H4 (cell line): Measurements from ENCODE around the gene GNRH2. TPM values are rescaled to one million over a fixed set of nuclear protein-coding genes. Genes with fewer than 3 reads are reported as not detected.
"Not testable (repeated sequence)": the region's sequence is repeated elsewhere in the genome, so short reads cannot be mapped to it uniquely, and the experiment has no call there.

Experiments
- DNase-seq: peaks from one replicate; pipeline ENCODE4 v3.0.0-alpha.2; 2015; ENCODE audit warnings: low spot score
- total RNA-seq: library from RNA; depleted of rRNA; stranded (reverse); fragments of >200 nt; shearing (Covaris generic); gene quantifications from 2 replicates; pipeline ENCODE4 v1.2.3, GENCODE V29; 2014

GNRH2 gene
- total RNA-seq, 1 experiment from 2014 or later: not detected

DNA sequence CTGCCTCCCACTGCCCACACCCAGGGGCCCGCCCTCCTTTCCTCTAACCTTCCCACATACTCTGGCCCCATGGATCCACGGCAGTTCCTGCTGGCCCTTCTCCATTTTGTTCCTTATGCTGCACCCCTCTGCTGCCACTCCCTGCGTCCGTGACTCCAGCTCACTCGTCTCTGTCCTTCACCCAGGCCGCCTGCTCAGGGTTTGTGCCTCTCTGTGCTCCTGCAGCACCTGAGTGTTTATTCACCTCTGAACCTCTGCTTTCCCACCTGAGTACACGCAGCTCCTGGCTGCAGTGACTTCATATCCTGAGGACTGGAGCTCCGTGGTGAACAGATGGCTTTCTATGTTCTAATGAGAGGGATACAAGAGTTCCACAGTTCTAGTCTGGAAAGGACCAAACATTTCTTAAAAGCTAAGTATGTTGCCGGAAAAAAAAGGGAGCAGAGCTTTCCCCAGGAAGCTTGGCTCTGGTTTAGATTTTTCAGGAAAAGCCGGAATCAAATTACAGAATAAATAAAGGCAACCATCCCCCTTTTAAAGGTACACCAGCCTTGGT lies 1.5 kb upstream of the GNRH2 start:
- no peak for DNase-seq

DNA sequence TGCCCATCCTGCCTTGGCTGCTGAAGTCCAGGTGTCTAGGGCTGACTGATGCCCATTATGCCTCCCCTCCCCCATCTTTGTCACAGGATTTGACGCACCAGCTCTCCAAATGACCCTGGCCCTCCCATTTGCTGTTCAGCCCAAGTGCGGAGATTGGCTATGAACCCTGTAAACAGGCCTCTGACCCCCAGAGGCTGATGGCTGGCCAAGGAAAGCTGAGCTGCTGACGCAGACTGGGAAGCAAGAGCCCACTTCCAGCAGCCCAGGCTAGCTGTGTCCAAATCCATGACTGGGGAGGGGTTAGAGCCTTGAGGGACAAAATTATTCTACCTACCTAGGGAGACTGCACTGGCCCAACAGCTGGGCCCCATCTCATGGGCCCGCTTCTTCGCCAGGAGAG lies 797 bp upstream of the GNRH2 start:
- DNase-seq: no peak

GRCh38 chr20:3044336-3044965 lies 1.0 kb downstream of the GNRH2 start:
- no peak for DNase-seq

- DNase-seq: peak; percentile 68
Measured at GRCh38 chr20:3045042-3045815, 1.8 kb downstream of the GNRH2 start.

DNA sequence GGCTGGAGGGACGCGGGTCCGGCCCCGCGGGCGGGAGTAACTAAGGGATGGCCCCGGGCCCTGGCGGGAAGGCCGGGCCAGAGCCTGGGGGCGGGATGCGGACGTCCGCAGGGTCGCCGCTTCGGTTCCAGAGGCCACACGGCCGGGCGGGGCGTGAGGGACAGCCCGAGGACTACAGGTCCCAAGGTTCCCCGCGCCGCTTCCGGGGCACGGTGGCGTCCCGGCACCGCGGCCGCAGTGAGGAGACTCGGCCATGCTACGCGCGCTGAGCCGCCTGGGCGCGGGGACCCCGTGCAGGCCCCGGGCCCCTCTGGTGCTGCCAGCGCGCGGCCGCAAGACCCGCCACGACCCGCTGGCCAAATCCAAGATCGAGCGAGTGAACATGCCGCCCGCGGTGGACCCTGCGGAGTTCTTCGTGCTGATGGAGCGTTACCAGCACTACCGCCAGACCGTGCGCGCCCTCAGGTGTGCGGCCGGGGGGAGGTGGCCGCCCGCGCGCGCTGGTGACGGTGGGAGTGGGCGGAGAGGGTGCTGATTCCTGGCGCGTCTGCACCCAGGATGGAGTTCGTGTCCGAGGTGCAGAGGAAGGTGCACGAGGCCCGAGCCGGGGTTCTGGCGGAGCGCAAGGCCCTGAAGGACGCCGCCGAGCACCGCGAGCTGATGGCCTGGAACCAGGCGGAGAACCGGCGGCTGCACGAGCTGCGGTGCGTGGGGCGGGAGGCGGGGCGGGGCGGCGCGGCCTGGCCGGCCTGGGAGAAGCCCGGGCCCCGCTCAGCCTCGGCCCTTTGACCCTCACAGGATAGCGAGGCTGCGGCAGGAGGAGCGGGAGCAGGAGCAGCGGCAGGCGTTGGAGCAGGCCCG lies 2.6 kb downstream of the GNRH2 start, which contains the start of gene MRPS26:
Gene MRPS26 (plus strand): TSS at position 237 of the 861 bp plus-strand sequence. CDS start 17 bp downstream, at position 254.
- peak; percentile 80 for DNase-seq

DNA sequence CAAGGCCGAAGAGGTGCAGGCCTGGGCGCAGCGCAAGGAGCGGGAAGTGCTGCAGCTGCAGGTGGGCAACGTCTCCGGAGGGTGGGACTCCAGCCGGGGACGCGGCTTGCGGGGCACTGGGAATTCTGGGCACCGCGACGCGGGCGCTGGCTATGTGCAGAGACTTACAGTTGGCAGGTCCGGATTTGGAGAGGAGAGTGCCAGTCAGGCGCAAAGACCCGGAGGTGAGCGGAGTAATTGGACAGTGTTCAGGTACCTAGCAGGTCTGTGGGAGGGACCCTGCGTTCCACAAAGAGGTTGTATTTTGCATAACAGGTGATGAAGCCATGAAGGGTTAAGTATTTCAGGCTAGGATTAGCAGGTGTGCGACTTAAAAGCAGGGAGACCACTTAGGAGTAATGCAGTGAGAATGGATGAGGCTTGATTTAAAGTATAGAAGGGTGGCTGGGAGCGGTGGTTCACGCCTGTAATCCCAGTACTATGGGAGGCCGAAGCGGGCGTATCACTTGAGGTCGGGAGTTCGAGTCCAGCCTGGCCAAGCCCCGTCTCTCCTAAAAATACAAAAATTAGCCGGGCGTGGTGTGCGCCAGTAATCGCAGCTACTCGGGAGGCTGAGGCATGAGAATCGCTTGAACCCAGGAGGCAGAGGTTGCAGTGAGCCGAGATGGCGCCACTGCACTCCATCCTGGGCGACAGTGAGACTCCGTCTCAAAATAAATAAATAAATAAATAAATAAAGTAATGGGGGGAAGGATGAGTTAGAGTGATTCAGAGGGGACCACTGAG lies 3.4 kb downstream of the GNRH2 start:
- DNase-seq: no peak

DNA sequence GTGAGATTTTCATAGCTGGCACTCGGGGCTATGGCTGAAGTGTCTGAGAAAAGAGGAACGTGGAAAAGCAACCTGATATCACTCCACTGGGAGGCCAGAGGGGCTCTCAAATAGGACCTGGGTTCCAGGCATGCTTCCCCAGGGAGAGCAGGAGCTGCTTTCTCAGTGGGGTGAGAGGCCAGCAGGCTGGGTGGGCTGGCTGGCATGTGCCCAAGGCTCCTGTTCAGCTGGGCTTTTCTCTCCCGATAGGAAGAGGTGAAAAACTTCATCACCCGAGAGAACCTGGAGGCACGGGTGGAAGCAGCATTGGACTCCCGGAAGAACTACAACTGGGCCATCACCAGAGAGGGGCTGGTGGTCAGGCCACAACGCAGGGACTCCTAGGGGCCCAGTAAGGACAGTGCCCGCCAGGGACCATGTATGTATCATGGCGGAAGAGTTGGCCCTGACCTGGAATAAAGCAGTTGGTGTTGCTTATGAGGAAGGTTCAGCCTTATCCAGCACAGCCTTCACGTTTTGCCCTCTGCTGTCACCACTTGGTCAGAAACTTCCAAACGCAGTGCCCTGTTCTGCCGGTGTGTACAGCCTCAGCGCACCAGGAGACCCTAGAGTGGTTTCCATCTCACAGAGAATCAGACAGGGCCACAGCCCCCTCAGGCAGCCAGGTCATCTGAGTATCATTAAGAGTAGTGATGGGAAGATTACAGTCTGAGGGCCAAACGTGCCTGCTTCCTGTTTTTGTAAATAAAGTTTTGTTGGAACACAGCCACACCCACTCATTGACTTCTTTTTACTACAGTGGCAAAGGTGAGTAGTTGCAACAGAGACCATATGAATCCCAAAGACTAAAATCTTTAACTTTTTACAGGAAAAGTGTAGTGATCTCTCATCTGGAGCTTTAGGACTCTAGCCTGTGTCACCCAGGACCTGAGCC lies 4.3 kb downstream of the GNRH2 start:
- no peak for DNase-seq

- DNase-seq: no peak
Measured at GRCh38 chr20:3051385-3052019, 8.1 kb downstream of the GNRH2 start.

GRCh38 chr20:3059489-3059888 lies 16.1 kb downstream of the GNRH2 start:
- no peak for DNase-seq

- DNase-seq: not testable (repeated sequence)
Measured at GRCh38 chr20:3064119-3064518, 20.7 kb downstream of the GNRH2 start.

DNA sequence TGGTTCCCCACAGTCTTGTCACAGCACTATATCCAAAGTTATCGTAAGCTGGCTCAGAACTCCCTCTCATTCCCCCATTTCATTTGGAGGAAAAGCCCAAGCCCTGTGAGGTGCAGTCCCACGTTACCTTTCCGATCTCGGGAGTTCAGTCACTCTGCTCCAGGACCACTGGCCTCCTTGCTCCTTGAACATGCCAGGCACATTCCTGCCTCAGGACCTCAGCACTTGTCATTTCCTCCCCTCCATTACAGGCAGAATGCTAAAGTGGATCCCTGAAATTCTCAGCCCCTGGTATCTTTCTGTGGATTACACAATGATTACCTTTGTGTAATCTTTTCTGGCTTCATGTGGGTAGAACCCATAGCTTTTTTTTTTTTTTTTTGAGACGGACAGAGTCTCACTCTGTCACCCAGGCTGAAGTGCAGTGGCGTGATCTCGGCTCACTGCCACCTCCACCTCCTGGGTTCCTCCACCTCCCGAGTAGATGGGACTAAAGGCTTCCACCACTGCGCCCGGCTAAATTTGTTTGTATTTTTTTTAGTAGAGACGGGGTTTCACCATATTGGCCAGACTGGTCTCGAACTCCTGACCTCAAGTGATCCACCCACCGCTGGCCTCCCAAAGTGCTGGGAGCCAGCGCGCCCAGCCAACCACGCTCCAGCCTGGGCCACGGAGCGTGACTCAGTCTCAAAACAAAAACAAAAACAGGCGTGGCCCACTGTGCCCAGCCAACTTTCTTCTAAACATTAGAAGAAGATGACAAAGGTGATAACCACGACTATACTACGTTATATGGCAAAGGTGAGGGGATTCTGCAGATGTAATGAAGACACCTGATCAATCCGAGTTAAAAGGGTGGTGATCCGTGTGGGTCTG lies 24.0 kb downstream of the GNRH2 start:
- no peak for DNase-seq

DNA sequence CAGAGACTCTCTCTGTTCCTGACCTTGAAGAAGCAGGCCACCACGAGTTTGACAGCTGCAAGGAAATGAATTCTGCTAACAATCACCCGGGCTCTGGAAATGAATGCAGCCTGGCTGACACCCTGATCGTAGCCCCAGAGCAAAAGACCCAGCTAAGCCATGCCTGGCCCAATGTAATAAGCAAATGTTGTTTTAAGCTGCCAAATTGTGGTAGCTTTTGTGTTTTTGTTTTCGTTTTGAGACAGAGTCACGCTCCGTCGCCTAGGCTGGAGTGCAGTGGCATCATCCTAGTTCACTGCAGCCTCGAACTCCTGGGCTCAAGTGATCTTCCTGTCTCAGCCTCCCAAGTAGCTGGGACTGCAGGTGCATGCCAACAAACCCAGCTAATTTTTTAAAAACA lies 24.7 kb downstream of the GNRH2 start:
- no peak for DNase-seq

GRCh38 chr20:3068986-3069900 lies 25.8 kb downstream of the GNRH2 start:
- no peak for DNase-seq

DNA sequence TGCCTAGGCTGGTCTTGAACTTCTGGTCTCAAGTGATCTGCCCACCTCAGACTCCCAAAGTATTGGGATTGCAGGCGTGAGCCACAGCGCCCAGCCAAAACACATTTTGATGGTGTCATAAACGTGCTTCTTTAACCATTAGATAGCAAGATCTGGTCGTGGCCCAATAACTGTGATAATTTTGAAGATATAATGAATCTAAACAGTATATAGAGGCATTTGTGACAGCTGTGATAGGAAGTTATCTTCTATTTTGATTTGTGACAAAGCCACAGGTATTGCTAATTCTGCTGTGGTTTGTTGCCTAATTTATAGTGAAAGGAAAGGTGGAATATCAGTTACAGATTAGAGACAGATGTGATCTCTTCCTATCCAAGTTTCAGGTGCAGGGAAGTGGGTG lies 27.3 kb downstream of the GNRH2 start:
- no peak for DNase-seq

- no peak for DNase-seq
Measured at GRCh38 chr20:3071266-3071609, 27.8 kb downstream of the GNRH2 start.

GRCh38 chr20:3071610-3072529 lies 28.4 kb downstream of the GNRH2 start, which contains the start of gene OXT:
Gene OXT (plus strand): TSS chr20:3071620. CDS start chr20:3071656, 36 bp downstream.
- DNase-seq: no peak
